IPS DF 6.9 (cell line): ENCODE measurements around the gene ABLIM2.

Experiments used
- DNase-seq: peaks from one replicate; pipeline ENCODE4 v3.0.0-alpha.2; 2013; ENCODE audit warnings: low read depth, low spot score
- H3K27ac ChIP-seq: one replicate; pipeline ENCODE4 v1.5.1; 2013; ENCODE audit warnings: low read length, control low read depth
- H3K27me3 ChIP-seq: 2 replicates; pipeline ENCODE4 v1.6.1; 2013; ENCODE audit warnings: mild to moderate bottlenecking, low read length; ENCODE audit not compliant: control insufficient read depth, insufficient read depth
- H3K36me3 ChIP-seq: 2 replicates; pipeline ENCODE4 v1.6.1; 2013; ENCODE audit warnings: low read length; ENCODE audit not compliant: control insufficient read depth, insufficient read depth
- H3K4me1 ChIP-seq: 2 replicates; pipeline ENCODE4 v1.6.1; 2013; ENCODE audit warnings: low read length; ENCODE audit not compliant: control insufficient read depth, insufficient read depth
- H3K4me3 ChIP-seq: 2 replicates; pipeline ENCODE4 v1.5.1; 2013; ENCODE audit warnings: mild to moderate bottlenecking, low read length
- H3K9me3 ChIP-seq: 2 replicates; pipeline ENCODE4 v1.6.1; 2013; ENCODE audit warnings: low read length, inconsistent platforms; ENCODE audit not compliant: control insufficient read depth, insufficient read depth
- WGBS: extraction: QIAGEN DNeasy Blood & Tissue Kit; methylation state at CpG from one replicate; pipeline ENCODE4 v1.1.7; 2013; ENCODE audit warnings: mixed read lengths, missing lambda C conversion rate; ENCODE audit not compliant: insufficient read length, insufficient coverage; 5-methylcytosine and 5-hydroxymethylcytosine counted together

ABLIM2 gene

DNA sequence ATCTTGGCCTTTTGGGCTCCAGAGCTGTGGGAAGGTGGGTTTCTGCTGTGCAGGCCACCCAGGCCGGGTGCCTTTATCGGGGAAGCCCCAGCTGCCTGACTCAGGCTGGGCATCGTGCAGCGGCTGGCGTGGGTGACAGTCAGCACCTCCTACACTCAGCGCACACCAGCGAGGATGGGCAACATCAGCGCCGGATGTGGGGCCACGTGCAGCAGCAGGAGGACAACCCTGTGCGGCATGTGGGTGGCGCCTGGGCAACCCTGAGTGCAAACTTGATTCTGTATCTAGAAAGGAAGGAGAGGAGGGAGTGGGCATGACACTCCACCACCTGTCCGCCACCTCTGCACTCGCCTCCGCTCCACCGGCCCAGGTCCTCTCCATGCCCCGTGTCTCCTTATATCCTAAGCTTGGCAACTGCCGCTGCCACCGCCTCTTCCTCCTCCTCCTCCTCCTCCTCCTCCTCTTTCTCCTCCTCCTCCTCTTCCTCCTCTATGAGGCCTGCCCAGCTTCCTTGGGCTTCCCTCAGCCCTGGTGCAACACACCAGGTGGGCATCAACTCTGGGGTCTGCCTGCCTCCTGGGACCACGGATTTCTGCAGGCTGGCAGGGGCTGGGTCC, 111.6 kb downstream of the ABLIM2 start:
- no CpG with 5 or more reads among the region's 20 CpGs for WGBS
- Histone ChIP-seq H3K9me3 (no peaks in the 10 kb centered on the region), H3K4me1 (peaks cover 14% of the 10 kb centered on the region), H3K27ac (no peak overlapping the region), H3K27me3 (no peaks in the 10 kb centered on the region), H3K36me3 (no peaks in the 10 kb centered on the region), H3K4me3 (no peak overlapping the region)
- no peak for DNase-seq

DNA sequence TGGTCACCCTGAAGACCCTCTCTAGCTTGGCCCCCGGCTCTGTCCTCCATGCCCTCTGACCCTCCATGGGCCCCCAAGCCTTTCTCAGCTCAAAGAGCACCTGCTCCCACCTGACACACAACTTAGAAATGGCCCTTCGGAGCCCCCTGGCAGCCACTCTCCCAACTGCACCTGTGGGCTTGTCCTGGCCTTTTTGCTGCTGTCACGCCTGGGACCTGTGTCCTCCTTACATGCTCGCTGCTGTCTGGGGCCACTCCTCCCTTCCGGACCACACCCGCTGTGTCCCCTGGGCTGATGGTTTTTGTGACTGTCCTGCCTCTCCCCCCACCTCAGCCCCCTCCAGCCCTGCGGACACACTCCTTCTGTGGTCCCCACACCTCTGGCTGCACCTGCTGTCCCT, 112.7 kb downstream of the ABLIM2 start:
- Histone ChIP-seq H3K27me3 (no peaks in the 10 kb centered on the region), H3K4me1 (peaks cover 13% of the 10 kb centered on the region), H3K36me3 (no peaks in the 10 kb centered on the region), H3K4me3 (no peak overlapping the region), H3K27ac (no peak overlapping the region), H3K9me3 (no peaks in the 10 kb centered on the region)
- WGBS: no CpG with 5 or more reads among the region's 7 CpGs
- no peak for DNase-seq

DNA sequence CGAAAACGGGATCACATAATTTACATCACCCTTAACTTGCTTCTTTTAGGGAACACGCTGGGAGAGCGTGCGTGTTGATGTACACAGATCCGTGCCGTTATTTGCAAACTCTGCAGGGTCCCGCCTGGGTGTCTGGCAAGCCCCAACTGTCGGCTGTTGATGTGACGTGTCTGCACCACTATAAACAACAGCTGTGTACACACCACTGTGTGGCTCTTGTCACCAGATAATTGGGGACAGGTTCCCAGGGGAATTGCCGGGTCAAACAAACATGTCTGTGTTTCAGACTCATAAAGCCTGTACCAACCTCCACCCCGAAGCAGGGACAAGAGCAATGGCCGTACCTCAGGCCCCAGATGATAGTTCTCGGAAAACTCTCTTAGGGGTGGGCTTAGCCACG, 113.9 kb downstream of the ABLIM2 start:
- Histone ChIP-seq H3K4me1 (peaks cover 8% of the 10 kb centered on the region), H3K36me3 (no peaks in the 10 kb centered on the region), H3K4me3 (no peak overlapping the region), H3K27ac (no peak overlapping the region), H3K9me3 (no peaks in the 10 kb centered on the region), H3K27me3 (no peaks in the 10 kb centered on the region)
- no CpG with 5 or more reads among the region's 15 CpGs for whole genome bisulfite sequencing
- no peak for DNase-seq

DNA sequence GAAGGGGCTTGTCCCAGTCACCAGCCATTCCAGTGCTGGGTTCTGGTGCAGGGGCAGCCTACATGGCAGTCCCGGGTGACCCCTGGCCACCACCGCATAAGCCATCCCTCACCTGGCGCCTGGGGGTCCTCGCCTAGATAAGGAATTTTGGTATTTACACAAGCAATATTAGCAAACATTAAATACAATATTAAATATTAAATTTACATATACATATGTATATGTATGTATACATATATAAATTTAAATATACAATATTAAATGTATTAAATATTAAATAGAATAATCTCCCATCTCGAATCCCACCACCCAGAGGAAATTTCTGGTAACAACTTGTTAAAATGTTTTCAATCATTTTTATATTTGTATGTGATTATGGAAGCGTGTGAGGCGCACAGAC, 114.4 kb downstream of the ABLIM2 start:
- H3K4me3 ChIP-seq: no peak overlapping the region
- H3K4me1 ChIP-seq: peaks cover 8% of the 10 kb centered on the region
- H3K9me3 ChIP-seq: no peaks in the 10 kb centered on the region
- no peaks in the 10 kb centered on the region for H3K36me3 ChIP-seq
- no peak overlapping the region for H3K27ac ChIP-seq
- no CpG with 5 or more reads among the region's 7 CpGs for WGBS
- no peak for DNase-seq
- H3K27me3 ChIP-seq: no peaks in the 10 kb centered on the region

DNA sequence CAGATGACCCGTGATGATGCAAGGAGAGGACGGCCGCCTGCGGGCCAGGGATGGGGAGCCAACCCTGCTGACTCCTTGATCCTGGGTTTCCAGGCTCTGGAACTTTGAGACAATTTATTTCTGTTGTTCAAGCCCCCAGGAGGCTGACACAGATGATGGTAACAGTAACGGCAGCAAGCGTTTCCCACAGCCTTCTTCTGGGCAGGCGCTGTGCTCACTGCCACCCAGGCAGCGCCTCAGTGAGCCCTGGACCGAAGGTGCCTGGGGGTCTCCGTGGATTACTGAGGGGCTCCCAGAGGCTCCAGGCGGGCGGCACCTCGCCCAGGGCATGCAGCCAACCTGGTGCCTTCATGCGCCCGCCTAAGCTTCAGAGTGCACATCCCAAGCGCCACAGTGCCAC, 115.0 kb downstream of the ABLIM2 start:
- H3K4me3 ChIP-seq: no peak overlapping the region
- no peak overlapping the region for H3K27ac ChIP-seq
- no CpG with 5 or more reads among the region's 16 CpGs for WGBS
- H3K36me3 ChIP-seq: no peaks in the 10 kb centered on the region
- H3K9me3 ChIP-seq: no peaks in the 10 kb centered on the region
- peaks cover 7% of the 10 kb centered on the region for H3K4me1 ChIP-seq
- no peak for DNase-seq
- H3K27me3 ChIP-seq: no peaks in the 10 kb centered on the region

DNA sequence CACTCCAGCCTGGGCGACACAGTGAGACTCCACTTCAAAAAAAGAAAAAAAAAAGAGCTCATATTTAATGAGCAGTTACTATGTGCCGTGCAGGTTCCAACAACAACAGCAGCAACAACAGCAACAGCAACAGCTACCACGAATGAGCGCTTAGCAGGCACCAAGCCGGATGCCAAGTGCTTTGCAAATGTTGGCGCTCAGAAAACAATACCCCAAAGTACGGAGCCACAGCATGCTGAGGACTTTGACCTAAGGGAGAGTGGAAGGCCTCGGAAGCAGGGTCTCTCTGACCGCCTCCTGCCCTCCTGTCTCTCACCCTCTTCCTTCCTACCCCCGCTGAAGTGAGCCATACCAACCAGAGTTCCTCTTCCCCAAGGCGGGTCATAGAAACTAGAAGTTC, 116.7 kb downstream of the ABLIM2 start:
- H3K4me3 ChIP-seq: no peak overlapping the region
- WGBS: no CpG with 5 or more reads among the region's 11 CpGs
- no peaks in the 10 kb centered on the region for H3K27me3 ChIP-seq
- DNase-seq: no peak
- H3K27ac ChIP-seq: no peak overlapping the region
- no peaks in the 10 kb centered on the region for H3K9me3 ChIP-seq
- H3K4me1 ChIP-seq: peaks cover 2% of the 10 kb centered on the region
- H3K36me3 ChIP-seq: no peaks in the 10 kb centered on the region

DNA sequence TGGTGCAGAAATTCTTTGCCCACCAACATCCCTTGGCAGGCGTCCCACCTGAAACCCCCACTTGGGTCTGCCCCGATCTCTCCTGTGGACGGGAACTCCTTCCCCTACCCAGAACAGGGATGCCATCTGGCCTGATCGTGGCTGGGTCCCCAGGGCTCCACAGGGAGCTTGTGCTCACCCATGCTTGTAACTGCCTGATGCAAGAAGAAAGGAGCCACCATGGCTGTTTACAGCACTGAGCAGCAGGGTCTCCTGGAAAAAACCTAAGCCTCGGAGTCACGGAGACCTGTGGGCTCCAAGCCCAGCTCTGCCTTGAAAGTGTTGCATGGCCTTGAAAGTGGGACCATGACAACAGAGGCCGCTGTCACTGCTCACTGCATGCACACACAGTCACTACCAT, 117.4 kb downstream of the ABLIM2 start:
- Histone ChIP-seq H3K36me3 (no peaks in the 10 kb centered on the region), H3K4me3 (no peak overlapping the region), H3K4me1 (peaks cover 2% of the 10 kb centered on the region), H3K27me3 (no peaks in the 10 kb centered on the region), H3K9me3 (no peaks in the 10 kb centered on the region), H3K27ac (no peak overlapping the region)
- no peak for DNase-seq
- WGBS: no CpG with 5 or more reads among the region's 7 CpGs

DNA sequence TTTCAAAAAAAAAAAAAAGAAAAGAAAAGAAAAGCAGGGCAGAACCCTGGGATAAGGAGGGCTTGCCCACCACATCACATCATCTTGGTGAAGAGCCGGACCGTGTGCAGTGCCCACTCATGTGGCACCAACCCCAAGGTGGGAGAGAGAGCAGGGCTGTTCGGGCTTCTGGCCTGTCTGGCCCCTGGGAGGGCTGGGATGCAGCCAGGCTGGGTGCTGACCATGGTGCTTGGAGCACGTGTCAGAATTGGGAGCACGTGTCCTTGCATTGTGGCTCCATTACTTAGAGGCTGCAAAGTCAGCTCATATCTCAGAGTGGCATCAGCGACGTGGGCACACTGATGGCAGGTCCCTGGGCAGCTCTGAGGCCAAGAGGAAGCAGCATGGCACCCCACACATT, 118.0 kb downstream of the ABLIM2 start:
- no CpG with 5 or more reads among the region's 7 CpGs for WGBS

DNA sequence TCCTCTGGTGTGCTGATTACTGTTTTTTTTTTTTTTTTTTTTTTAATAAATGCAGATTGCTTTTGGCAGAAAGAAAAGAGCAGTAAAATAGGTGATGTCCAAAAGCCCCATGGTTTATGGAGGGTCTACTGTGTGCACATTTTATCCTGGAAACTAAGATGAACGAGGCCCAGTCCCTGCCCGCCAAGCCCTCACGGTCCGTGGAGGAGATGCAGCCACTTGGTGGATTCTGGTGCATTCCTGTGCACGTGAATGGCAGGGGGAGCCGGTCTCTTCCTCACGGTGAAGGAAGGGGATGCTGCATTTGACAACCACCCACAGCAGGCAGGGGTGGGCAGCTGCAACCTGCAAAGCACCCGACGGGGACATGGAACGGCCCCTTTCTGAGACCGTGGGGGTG, 118.8 kb downstream of the ABLIM2 start:
- Histone ChIP-seq H3K4me1 (peaks cover 2% of the 10 kb centered on the region), H3K36me3 (no peaks in the 10 kb centered on the region), H3K9me3 (no peaks in the 10 kb centered on the region), H3K27ac (no peak overlapping the region), H3K27me3 (no peaks in the 10 kb centered on the region), H3K4me3 (no peak overlapping the region)
- WGBS: no CpG with 5 or more reads among the region's 11 CpGs
- no peak for DNase-seq

More for the DNA sequence above, 118.0 kb downstream of the ABLIM2 start:
- Histone ChIP-seq H3K27ac (no peak overlapping the region), H3K27me3 (no peaks in the 10 kb centered on the region), H3K4me3 (no peak overlapping the region), H3K4me1 (peaks cover 2% of the 10 kb centered on the region), H3K36me3 (no peaks in the 10 kb centered on the region), H3K9me3 (no peaks in the 10 kb centered on the region)
- no peak for DNase-seq

DNA sequence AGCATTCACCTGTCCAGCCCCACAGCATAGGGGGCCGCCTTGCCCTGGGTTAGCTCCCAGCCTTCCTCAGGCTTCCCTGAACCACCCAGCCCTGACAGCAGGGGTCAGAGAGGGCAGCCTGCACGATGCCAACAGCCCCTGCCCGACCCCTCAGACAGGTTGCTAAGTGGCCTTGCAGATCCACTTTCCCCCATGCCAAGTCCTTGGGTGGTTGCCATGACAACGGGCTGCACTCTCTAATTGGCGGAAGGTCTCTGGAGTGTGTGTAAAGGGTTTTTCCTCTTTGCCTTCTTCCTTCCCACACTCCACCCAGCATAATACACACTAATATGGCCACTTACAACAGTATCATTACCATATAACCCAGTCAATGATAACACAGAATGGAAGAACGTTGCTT, 119.3 kb downstream of the ABLIM2 start:
- no peak overlapping the region for H3K27ac ChIP-seq
- peaks cover 2% of the 10 kb centered on the region for H3K4me1 ChIP-seq
- WGBS: no CpG with 5 or more reads among the region's 6 CpGs
- DNase-seq: no peak
- H3K4me3 ChIP-seq: no peak overlapping the region
- no peaks in the 10 kb centered on the region for H3K36me3 ChIP-seq
- no peaks in the 10 kb centered on the region for H3K27me3 ChIP-seq
- H3K9me3 ChIP-seq: no peaks in the 10 kb centered on the region

DNA sequence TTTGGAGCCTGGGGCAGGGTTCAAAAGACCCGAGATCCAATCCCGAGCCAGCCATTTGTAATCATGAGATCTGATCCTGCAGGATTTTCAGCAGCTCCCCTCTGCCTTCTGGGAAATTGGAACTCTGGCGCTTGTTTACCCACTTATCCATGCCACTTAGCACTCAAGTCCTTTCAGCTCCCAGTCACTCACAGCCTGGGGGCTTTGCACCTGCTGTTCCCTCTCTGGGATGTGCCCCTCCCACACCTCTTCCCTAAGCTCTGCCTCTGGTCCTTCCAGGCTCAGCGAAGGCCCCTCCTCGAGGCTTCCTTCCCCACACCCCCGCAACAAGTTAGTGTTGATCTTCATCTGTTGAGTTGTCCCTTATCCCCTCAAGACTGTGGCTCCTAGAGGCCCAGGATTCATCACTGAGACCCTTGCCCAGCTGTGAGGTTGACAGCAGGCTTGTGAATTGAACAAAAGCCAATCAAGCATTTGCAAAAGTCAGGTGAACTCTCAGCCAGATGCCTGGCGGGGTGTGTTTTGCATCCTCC, 119.8 kb downstream of the ABLIM2 start:
- no peak for DNase-seq
- Histone ChIP-seq H3K4me3 (no peak overlapping the region), H3K27me3 (no peaks in the 10 kb centered on the region), H3K9me3 (no peaks in the 10 kb centered on the region), H3K4me1 (peaks cover 2% of the 10 kb centered on the region), H3K36me3 (no peaks in the 10 kb centered on the region), H3K27ac (no peak overlapping the region)
- no CpG with 5 or more reads among the region's 7 CpGs for WGBS
